Endothelial cell of umbilical vein (primary cell): ENCODE measurements around the gene CMTM7. TPM values are rescaled to one million over a fixed set of nuclear protein-coding genes. Genes with fewer than 3 reads are reported as not detected.

Experiments used
- BruUV-seq: library from RNA; stranded (reverse); fragments of 400-500 nt; replicated peaks from 2 replicates; lab custom pipeline; 2021; lab: Mats Ljungman, UMichigan
- CTCF ChIA-PET: fragments of 300-600, 350-600 bp; sonication (Branson Sonifier 250); formaldehyde crosslinking; loops from one replicate; lab custom pipeline; 2021; ENCODE audit warnings: antibody characterized with exemption, inconsistent platforms; lab: Charles Lee
- POLR2A ChIA-PET: fragments of 300-600, 350-600 bp; sonication (Branson Sonifier 250); formaldehyde crosslinking; loops from one replicate; lab custom pipeline; 2021; ENCODE audit warnings: antibody characterized with exemption, inconsistent platforms; lab: Charles Lee
- DNase-seq: peaks from one replicate; pipeline ENCODE4 v3.0.0-alpha.2; 2011; ENCODE audit warnings: low read depth, low spot score
- FAIRE-seq: peaks from 2 replicates; lab custom pipeline; 2011; peaks lifted over from hg19 to GRCh38; lab: Jason Lieb, UNC
- H2AFZ ChIP-seq: 2 replicates; pipeline ENCODE4 v1.6.0; 2012; ENCODE audit warnings: low read depth, low read length, control low read depth, inconsistent platforms
- H3K27ac ChIP-seq: 2 replicates; pipeline ENCODE4 v1.5.1; 2011; ENCODE audit warnings: low read depth, mild to moderate bottlenecking, control low read depth, low read length, moderate library complexity; ENCODE audit not compliant: insufficient read depth
- H3K27me3 ChIP-seq, 2 experiments: 2 replicates each; pipeline versions ENCODE4 v1.6.0 to v1.6.1; 2011; ENCODE audit warnings: low read length in 2 of 2, mixed read lengths in 1 of 2; ENCODE audit not compliant: control insufficient read depth in 2 of 2, insufficient read depth in 2 of 2
- H3K36me3 ChIP-seq, 2 experiments: 2 replicates in 1 of 2; 3 replicates in 1 of 2; pipeline ENCODE4 v1.5.1; 2011; ENCODE audit warnings: low read length in 2 of 2, mild to moderate bottlenecking in 1 of 2, moderate library complexity in 1 of 2; ENCODE audit not compliant: control insufficient read depth in 2 of 2, insufficient read depth in 2 of 2; ENCODE audit errors: extremely low read depth in 1 of 2
- H3K4me1 ChIP-seq: 3 replicates; pipeline ENCODE4 v1.5.1; 2011; ENCODE audit warnings: mild to moderate bottlenecking, low read length; ENCODE audit not compliant: control insufficient read depth, insufficient read depth; ENCODE audit errors: extremely low read depth
- H3K4me2 ChIP-seq: 2 replicates; pipeline ENCODE4 v1.6.1; 2011; ENCODE audit warnings: low read length, control low read depth, mixed read lengths; ENCODE audit not compliant: insufficient read depth
- H3K4me3 ChIP-seq, 3 experiments: fragments of 200-600 bp in 1 of 3; sonication (generic), shearing (Covaris generic) in 1 of 3; replicated peaks in 1 of 3; 2 replicates each; pipeline ENCODE4 v1.5.1; 2011 to 2016; ENCODE audit warnings: control low read depth in 3 of 3, low read length in 3 of 3, mild to moderate bottlenecking in 2 of 3, inconsistent platforms in 1 of 3, low read depth in 1 of 3, moderate library complexity in 1 of 3; ENCODE audit not compliant: insufficient read depth in 1 of 3
- H3K79me2 ChIP-seq: 2 replicates; pipeline ENCODE4 v1.6.0; 2012; ENCODE audit warnings: low read length, inconsistent platforms; ENCODE audit not compliant: control insufficient read depth, insufficient read depth
- H3K9ac ChIP-seq: replicated peaks from 2 replicates; pipeline ENCODE3; 2011; ENCODE audit warnings: low read length, control low read depth; ENCODE audit not compliant: insufficient read depth; ENCODE audit errors: extremely low read depth
- H3K9me1 ChIP-seq: replicated peaks from 3 replicates; pipeline ENCODE4 v1.6.0; 2011; ENCODE audit warnings: mild to moderate bottlenecking, low read length; ENCODE audit not compliant: control insufficient read depth, insufficient read depth; ENCODE audit errors: extremely low read depth
- H3K9me3 ChIP-seq: replicated peaks from 2 replicates; pipeline ENCODE4 v1.5.1; 2012; ENCODE audit warnings: low read length, inconsistent platforms; ENCODE audit not compliant: control insufficient read depth, insufficient read depth
- H4K20me1 ChIP-seq: replicated peaks from 2 replicates; pipeline ENCODE3; 2011; ENCODE audit warnings: mild to moderate bottlenecking, low read length; ENCODE audit not compliant: control insufficient read depth, insufficient read depth; ENCODE audit errors: extremely low read depth
- CTCF ChIP-seq, 2 donors: IDR thresholded peaks; 1 replicate in 1 of 2; 2 replicates in 1 of 2; pipeline ENCODE4 v1.5.1; 2011; ENCODE audit warnings: low read length in 2 of 2, mild to moderate bottlenecking in 2 of 2, moderate library complexity in 2 of 2, control low read depth in 1 of 2, inconsistent platforms in 1 of 2, low read depth in 1 of 2; ENCODE audit not compliant: insufficient read depth in 1 of 2; ENCODE audit errors: extremely low read depth in 1 of 2
- EZH2 ChIP-seq: IDR thresholded peaks from 2 replicates; pipeline ENCODE4 v1.6.1; 2012; ENCODE audit warnings: borderline replicate concordance, low read depth, mild to moderate bottlenecking, moderate library complexity, low read length, inconsistent platforms; ENCODE audit not compliant: severe bottlenecking
- FOS ChIP-seq: IDR thresholded peaks from 2 replicates; pipeline ENCODE4 v1.6.1; 2011; ENCODE audit warnings: mild to moderate bottlenecking, low read length, moderate library complexity, borderline replicate concordance; ENCODE audit not compliant: insufficient read depth
- GATA2 ChIP-seq: IDR thresholded peaks from 2 replicates; pipeline ENCODE4 v1.7.0; 2011; ENCODE audit warnings: low read depth, mild to moderate bottlenecking, moderate library complexity, mixed read lengths, low read length; ENCODE audit not compliant: insufficient read length, insufficient read depth
- JUN ChIP-seq: IDR thresholded peaks from 2 replicates; pipeline ENCODE4 v1.6.1; 2011; ENCODE audit warnings: borderline replicate concordance, low read depth; ENCODE audit not compliant: insufficient read length, insufficient read depth
- MAX ChIP-seq: IDR thresholded peaks from 2 replicates; pipeline ENCODE4 v1.6.1; 2011; ENCODE audit not compliant: insufficient read depth, insufficient read length
- MYC ChIP-seq: IDR thresholded peaks from one replicate; pipeline ENCODE4 v1.6.1; 2011; ENCODE audit warnings: mild to moderate bottlenecking, low read depth, low read length
- POLR2A ChIP-seq: IDR thresholded peaks from 2 replicates; pipeline ENCODE4 v1.6.1; 2012; ENCODE audit warnings: low read depth, mild to moderate bottlenecking, control low read depth, low read length
- POLR2AphosphoS5 ChIP-seq: IDR thresholded peaks from 2 replicates; pipeline ENCODE4 v1.6.1; 2012; ENCODE audit warnings: low read depth, mild to moderate bottlenecking, control low read depth, low read length, moderate library complexity; ENCODE audit not compliant: insufficient read depth
- dilution Hi-C: fragments of 300-500 bp; cut with MboI; formaldehyde crosslinking; loops from one replicate; pipeline ENCODE4 v1.15.0; 2019; ENCODE audit warnings: low sequenced_read_pairs; ENCODE audit not compliant: extremely low pct_ligation_motif_present
- intact Hi-C: fragments of 100-400 bp; cut with micrococcal nuclease; formaldehyde crosslinking; loops from one replicate; pipeline ENCODE4 v1.10.0; 2022
- polyA plus RNA-seq, 4 experiments: library from polyadenylated mRNA; depleted of rRNA in 3 of 4; stranded (reverse) in 3 of 4; unstranded in 1 of 4; fragments of >200 nt; gene quantifications; 2 replicates each; pipeline versions ENCODE4 v1.2.1 to v1.2.3, GENCODE V29; 2011 to 2012; ENCODE audit warnings: missing spikeins in 1 of 4
- total RNA-seq: library from RNA; stranded (reverse); gene quantifications from 2 replicates; pipeline ENCODE4 v1.2.3, GENCODE V29; 2021

CMTM7 gene
- total and polyA plus RNA-seq, 2 donors (not counting 3 experiments of a cell fraction or from before 2014, with no cell fraction given): 44.7 to 88.5 TPM

- H4K20me1 ChIP-seq: no peaks in the 10 kb centered on the region
- CTCF ChIA-PET: interaction anchor here (0.6 to 4.4 kb wide), 19 partner anchors 10 to 200 kb away, joined by 3 to 143 read pairs (median 6); partner anchors contain the start of gene CMTM7
- H3K27me3 ChIP-seq: no peaks in the 10 kb centered on the region
- POLR2A ChIA-PET: no interaction called here
- H3K4me2 ChIP-seq: no peak overlapping the region
- no peak overlapping the region for H3K27ac ChIP-seq
- intact Hi-C loops (loop anchor here (5.0 kb wide), 1 partner anchor 196 kb away; the partner anchor contains the start of gene DYNC1LI1), dilution Hi-C loops (no loop called here)
- DNase-seq (peak; percentile 68), FAIRE-seq (peak; percentile 83)
- TF ChIP-seq MYC (no peak), FOS (peak; percentile 32), MAX (no peak), CTCF (IDR thresholded peaks at IDR 0.05; ENCODE audit: extremely low read depth in 1 of 2, insufficient read depth in 1 of 2, low read depth in 1 of 2, low read length in 2 of 2) (no peak), POLR2A (no peak), EZH2 (no peak), POLR2AphosphoS5 (no peak), GATA2 (no peak), JUN (peak; percentile 64)
- H3K9me3 ChIP-seq: no peaks in the 10 kb centered on the region
- peaks cover 9% of the 10 kb centered on the region for H3K4me1 ChIP-seq
- no peak overlapping the region for H3K9ac ChIP-seq
- no peaks in the 10 kb centered on the region for H3K79me2 ChIP-seq
- no peaks in the 10 kb centered on the region for H3K36me3 ChIP-seq
- no TSS peak for BruUV-seq
- H2AFZ ChIP-seq: no peak overlapping the region
- H3K9me1 ChIP-seq: no peaks in the 10 kb centered on the region
- H3K4me3 ChIP-seq: no peak overlapping the region
These were observed 15.5 kb upstream of the CMTM7 start for GRCh38 chr3:32376115-32376514.
